ENCODE measurements around the gene CFAP410.

Gene CFAP410

GRCh38 chr21:44330698-44331097, 8.5 kb downstream of the CFAP410 start:
- no peak for ATAC-seq

GRCh38 chr21:44329971-44330681, 9.1 kb downstream of the CFAP410 start:
- ATAC-seq: no peak

GRCh38 chr21:44329086-44329889, 9.9 kb downstream of the CFAP410 start:
- no peak for ATAC-seq

GRCh38 chr21:44328242-44328895, 10.8 kb downstream of the CFAP410 start:
- ATAC-seq: no peak

- ATAC-seq: no peak
These were observed 11.6 kb downstream of the CFAP410 start for GRCh38 chr21:44327603-44327974.

- no peak for ATAC-seq
These were observed 12.2 kb downstream of the CFAP410 start for GRCh38 chr21:44326716-44327602.

GRCh38 chr21:44326272-44326647, 12.9 kb downstream of the CFAP410 start:
- no peak for ATAC-seq

- ATAC-seq: no peak
These were observed 13.6 kb downstream of the CFAP410 start for GRCh38 chr21:44325386-44326271.

- ATAC-seq: no peak
These were observed 14.4 kb downstream of the CFAP410 start for GRCh38 chr21:44324854-44325107.

- no peak for ATAC-seq
These were observed 14.9 kb downstream of the CFAP410 start for GRCh38 chr21:44324106-44324853.

- no peak for ATAC-seq
These were observed 15.6 kb downstream of the CFAP410 start for GRCh38 chr21:44323591-44323990.

- no peak for ATAC-seq
These were observed 16.4 kb downstream of the CFAP410 start for GRCh38 chr21:44322621-44323325.

GRCh38 chr21:44321846-44322450, 17.2 kb downstream of the CFAP410 start:
- ATAC-seq: no peak

- no peak for ATAC-seq
These were observed 18.3 kb downstream of the CFAP410 start for GRCh38 chr21:44320847-44321246.

GRCh38 chr21:44319407-44320065, 19.7 kb downstream of the CFAP410 start:
- no peak for ATAC-seq

GRCh38 chr21:44318489-44319285, 20.5 kb downstream of the CFAP410 start:
- no peak for ATAC-seq

- no peak for ATAC-seq
These were observed 21.3 kb downstream of the CFAP410 start for GRCh38 chr21:44317871-44318270.

GRCh38 chr21:44317241-44317782, 21.9 kb downstream of the CFAP410 start:
- ATAC-seq: no peak
